Calu3 (cell line): ENCODE data around the gene GADD45G. TPM values are rescaled to one million over a fixed set of nuclear protein-coding genes. Genes with fewer than 3 reads are reported as not detected.
A peak's percentile ranks its signal among the peaks of the same experiment; 100 is the strongest.

ENCODE experiments used
- BruUV-seq: library from RNA; stranded (reverse); fragments of 400-500 nt; replicated peaks from 2 replicates; lab custom pipeline; 2021; lab: Mats Ljungman, UMichigan
- CTCF ChIA-PET: fragments of 300-600 bp; sonication (Branson Sonifier 250); formaldehyde crosslinking; loops from one replicate; lab custom pipeline; 2022; ENCODE audit warnings: antibody characterized with exemption; lab: Charles Lee
- DNase-seq: peaks from one replicate; pipeline ENCODE4 v3.0.0; 2022
- H3K27ac Mint-ChIP-seq: one replicate; pipeline ENCODE4 v1.8.0; 2022; ENCODE audit warnings: mixed read lengths; ENCODE audit not compliant: unreplicated experiment
- H3K27me3 Mint-ChIP-seq: one replicate; pipeline ENCODE4 v1.8.0; 2022; ENCODE audit warnings: mixed read lengths; ENCODE audit not compliant: unreplicated experiment
- H3K36me3 Mint-ChIP-seq: one replicate; pipeline ENCODE4 v1.8.0; 2022; ENCODE audit warnings: mild to moderate bottlenecking, moderate library complexity, mixed read lengths; ENCODE audit not compliant: insufficient read depth, unreplicated experiment
- H3K4me1 Mint-ChIP-seq: one replicate; pipeline ENCODE4 v1.8.0; 2022; ENCODE audit warnings: mild to moderate bottlenecking, low read depth, mixed read lengths; ENCODE audit not compliant: unreplicated experiment
- H3K4me3 Mint-ChIP-seq: one replicate; pipeline ENCODE4 v1.8.0; 2022; ENCODE audit warnings: mild to moderate bottlenecking, low read depth, moderate library complexity, mixed read lengths; ENCODE audit not compliant: unreplicated experiment
- H3K9me3 Mint-ChIP-seq: one replicate; pipeline ENCODE4 v1.8.0; 2022; ENCODE audit warnings: low read depth, mixed read lengths; ENCODE audit not compliant: unreplicated experiment
- CTCF ChIP-seq: fragments of 200-600 bp; IDR thresholded peaks from one replicate; pipeline ENCODE4 v1.8.0; 2022; ENCODE audit warnings: antibody characterized with exemption; ENCODE audit not compliant: unreplicated experiment
- intact Hi-C: fragments of 100-400 bp; cut with micrococcal nuclease; formaldehyde crosslinking; loops from one replicate; pipeline ENCODE4 v1.10.0; 2022; ENCODE audit not compliant: unreplicated experiment
- total RNA-seq: library from RNA; stranded (reverse); gene quantifications from 2 replicates; pipeline ENCODE4 v1.2.3, GENCODE V29; 2022

GADD45G gene
- total RNA-seq, 1 experiment from 2014 or later: 1.7 TPM

GRCh38 chr9:89590415-89590814 is 14.4 kb upstream of the GADD45G start:
- Mint-ChIP-seq H3K4me3 (no peak overlapping the region), H3K27ac (no peak overlapping the region), H3K9me3 (no peaks in the 10 kb centered on the region), H3K27me3 (peaks cover 48% of the 10 kb centered on the region), H3K36me3 (no peaks in the 10 kb centered on the region), H3K4me1 (no peaks in the 10 kb centered on the region)
- no TSS peak for BruUV-seq
- CTCF ChIA-PET: no interaction called here
- DNase-seq: no peak
- intact Hi-C loops: no loop called here
- no peak for TF ChIP-seq CTCF

GRCh38 chr9:89591274-89592212 is 13.3 kb upstream of the GADD45G start:
- H3K27me3 Mint-ChIP-seq: peaks cover 50% of the 10 kb centered on the region
- DNase-seq: no peak
- H3K4me1 Mint-ChIP-seq: no peaks in the 10 kb centered on the region
- no peaks in the 10 kb centered on the region for H3K9me3 Mint-ChIP-seq
- no TSS peak for BruUV-seq
- CTCF ChIA-PET: no interaction called here
- no peak overlapping the region for H3K4me3 Mint-ChIP-seq
- intact Hi-C loops: no loop called here
- no peaks in the 10 kb centered on the region for H3K36me3 Mint-ChIP-seq
- no peak overlapping the region for H3K27ac Mint-ChIP-seq
- no peak for TF ChIP-seq CTCF

GRCh38 chr9:89592213-89592815 is 12.5 kb upstream of the GADD45G start:
- Mint-ChIP-seq H3K36me3 (no peaks in the 10 kb centered on the region), H3K27me3 (peaks cover 50% of the 10 kb centered on the region), H3K4me3 (no peak overlapping the region), H3K9me3 (no peaks in the 10 kb centered on the region), H3K4me1 (no peaks in the 10 kb centered on the region), H3K27ac (no peak overlapping the region)
- intact Hi-C loops: no loop called here
- TF ChIP-seq CTCF: no peak
- BruUV-seq: no TSS peak
- DNase-seq: no peak
- CTCF ChIA-PET: interaction anchor here (1.8 kb wide), 1 partner anchor 17 kb away, joined by 5 read pairs; no protein-coding TSS in a partner anchor

GRCh38 chr9:89592963-89593726 is 11.7 kb upstream of the GADD45G start:
- intact Hi-C loops: no loop called here
- DNase-seq: peak; percentile 34
- Mint-ChIP-seq H3K27me3 (peaks cover 50% of the 10 kb centered on the region), H3K9me3 (no peaks in the 10 kb centered on the region), H3K4me3 (no peak overlapping the region), H3K36me3 (no peaks in the 10 kb centered on the region), H3K27ac (no peak overlapping the region), H3K4me1 (no peaks in the 10 kb centered on the region)
- BruUV-seq: no TSS peak
- TF ChIP-seq CTCF: no peak
- CTCF ChIA-PET: interaction anchor here (1.0 to 1.8 kb wide), 7 partner anchors 10 to 509 kb away, joined by 3 to 16 read pairs (median 5); no protein-coding TSS in a partner anchor
